PFSK-1 (cell line): Measurements from ENCODE around the gene OR52J3.

Experiments
- FOXP2 ChIP-seq: optimal IDR thresholded peaks from 2 replicates; pipeline ENCODE3; 2011; ENCODE audit warnings: borderline replicate concordance, control low read depth, inconsistent platforms; ENCODE audit not compliant: insufficient read depth; ENCODE audit errors: extremely low read length, extremely low read depth
- POLR2AphosphoS5 ChIP-seq: IDR thresholded peaks from 2 replicates; pipeline ENCODE4 v1.6.1; 2012; ENCODE audit warnings: low read depth, mild to moderate bottlenecking, control low read depth, low read length, moderate library complexity
- REST ChIP-seq, 2 experiments: IDR thresholded peaks; 2 replicates each; pipeline versions ENCODE4 v1.6.1 to v1.8.0; 2011 to 2012; ENCODE audit warnings: low read depth in 2 of 2, low read length in 2 of 2, control low read depth in 1 of 2, inconsistent platforms in 1 of 2, mild to moderate bottlenecking in 1 of 2, moderate library complexity in 1 of 2; ENCODE audit not compliant: insufficient read depth in 1 of 2
- SIN3A ChIP-seq: IDR thresholded peaks from 2 replicates; pipeline ENCODE4 v1.6.1; 2012; ENCODE audit warnings: mild to moderate bottlenecking, low read length, moderate library complexity, borderline replicate concordance; ENCODE audit not compliant: insufficient read depth
- TAF1 ChIP-seq: IDR thresholded peaks from 2 replicates; pipeline ENCODE4 v1.6.1; 2012; ENCODE audit warnings: low read length, control low read depth, borderline replicate concordance; ENCODE audit not compliant: insufficient read depth

The OR52J3 gene

GRCh38 chr11:5040876-5041275 is 5.5 kb upstream of the OR52J3 start:
- TF ChIP-seq FOXP2, result no peak
- no peak for TF ChIP-seq TAF1
- no peak for TF ChIP-seq POLR2AphosphoS5
- no peak for TF ChIP-seq SIN3A
- TF ChIP-seq REST (IDR thresholded peaks at IDR 0.05; ENCODE audit: insufficient read depth in 1 of 2, low read depth in 2 of 2, low read length in 2 of 2), result no peak

GRCh38 chr11:5042091-5042490 is 4.2 kb upstream of the OR52J3 start:
- TF ChIP-seq TAF1 (no peak), SIN3A (no peak), FOXP2 (no peak), POLR2AphosphoS5 (no peak)

GRCh38 chr11:5043380-5043779 is 2.9 kb upstream of the OR52J3 start:
- no peak for TF ChIP-seq TAF1
- TF ChIP-seq POLR2AphosphoS5, result no peak
- TF ChIP-seq REST (IDR thresholded peaks at IDR 0.05; ENCODE audit: insufficient read depth in 1 of 2, low read depth in 2 of 2, low read length in 2 of 2), result no peak
- no peak for TF ChIP-seq SIN3A
- TF ChIP-seq FOXP2, result no peak

GRCh38 chr11:5046754-5047330 is 516 bp downstream of the OR52J3 start:
- TF ChIP-seq TAF1 (no peak), SIN3A (no peak), REST (IDR thresholded peaks at IDR 0.05; ENCODE audit: insufficient read depth in 1 of 2, low read depth in 2 of 2, low read length in 2 of 2) (no peak), POLR2AphosphoS5 (no peak), FOXP2 (no peak)

- TF ChIP-seq TAF1 (no peak), REST (IDR thresholded peaks at IDR 0.05; ENCODE audit: insufficient read depth in 1 of 2, low read depth in 2 of 2, low read length in 2 of 2) (no peak), FOXP2 (no peak), SIN3A (no peak), POLR2AphosphoS5 (no peak)
Measured at GRCh38 chr11:5059391-5059790, 13.1 kb downstream of the OR52J3 start, which contains the start of gene OR52E2. OR52E2 (minus strand) TSS chr11:5059627; CDS start chr11:5059627, 0 bp downstream.
